Hematopoietic multipotent progenitor cell treated with erythropoietin and hydrocortisone succinate and interleukin-3 and kit ligand, for 8 days (in vitro differentiated cells): ENCODE results near the gene MRPS6.

Source experiments
- DNase-seq: peaks from one replicate; pipeline ENCODE4 v3.0.0-alpha.2; 2015

MRPS6 gene

GRCh38 chr21:34182436-34182835 lies 109.1 kb downstream of the MRPS6 start:
- DNase-seq = no peak

GRCh38 chr21:34183331-34183928 lies 110.1 kb downstream of the MRPS6 start:
- no peak for DNase-seq

GRCh38 chr21:34184232-34184631 lies 110.9 kb downstream of the MRPS6 start:
- no peak for DNase-seq

GRCh38 chr21:34185026-34185750 lies 111.8 kb downstream of the MRPS6 start:
- no peak for DNase-seq

- peak; percentile 64 for DNase-seq
Observed at GRCh38 chr21:34186109-34186719, 112.8 kb downstream of the MRPS6 start.

GRCh38 chr21:34187935-34188334 lies 114.6 kb downstream of the MRPS6 start:
- DNase-seq = no peak

GRCh38 chr21:34189506-34189905 lies 116.1 kb downstream of the MRPS6 start:
- DNase-seq = no peak

- DNase-seq = no peak
Observed at GRCh38 chr21:34190576-34191321, 117.4 kb downstream of the MRPS6 start.

- DNase-seq = no peak
Observed at GRCh38 chr21:34191876-34192275, 118.5 kb downstream of the MRPS6 start.
